Smooth muscle cell (in vitro differentiated cells): ENCODE data around the gene ZFHX3. TPM values are rescaled to one million over a fixed set of nuclear protein-coding genes. Genes with fewer than 3 reads are reported as not detected.

Experiments
- DNase-seq: peaks from one replicate; lab custom pipeline; 2025; ENCODE audit not compliant: unreplicated experiment; lab: John Stamatoyannopoulos, UW
- H2AFZ ChIP-seq: fragments of 200-600 bp; sonication (generic); 2 replicates; pipeline ENCODE4 v1.6.0; 2016; ENCODE audit warnings: antibody characterized with exemption, low read depth, mild to moderate bottlenecking
- H3F3A ChIP-seq: fragments of 200-600 bp; sonication (generic); 2 replicates; pipeline ENCODE4 v1.6.0; 2017; ENCODE audit warnings: antibody characterized with exemption, low read depth
- H3K27ac ChIP-seq: fragments of 200-600 bp; sonication (generic); 2 replicates; pipeline ENCODE4 v1.5.1; 2016; ENCODE audit warnings: low read depth, mild to moderate bottlenecking
- H3K27me3 ChIP-seq: fragments of 200-600 bp; sonication (generic); 2 replicates; pipeline ENCODE4 v1.6.1; 2016; ENCODE audit warnings: low read depth, mild to moderate bottlenecking
- H3K36me3 ChIP-seq: fragments of 200-600 bp; sonication (generic); 2 replicates; pipeline ENCODE4 v1.5.1; 2016; ENCODE audit warnings: low read depth
- H3K4me1 ChIP-seq: fragments of 200-600 bp; sonication (generic); 2 replicates; pipeline ENCODE4 v1.5.1; 2016; ENCODE audit warnings: low read depth
- H3K4me2 ChIP-seq: fragments of 200-600 bp; sonication (generic); 2 replicates; pipeline ENCODE4 v1.6.0; 2016; ENCODE audit warnings: mild to moderate bottlenecking
- H3K4me3 ChIP-seq: fragments of 200-600 bp; sonication (generic); 2 replicates; pipeline ENCODE4 v1.5.1; 2016; ENCODE audit warnings: mild to moderate bottlenecking
- H3K79me2 ChIP-seq: fragments of 200-600 bp; sonication (generic); 2 replicates; pipeline ENCODE4 v1.6.0; 2016; ENCODE audit warnings: low read depth, mild to moderate bottlenecking
- H3K9ac ChIP-seq: fragments of 200-600 bp; sonication (generic); 2 replicates; pipeline ENCODE4 v1.6.0; 2016; ENCODE audit warnings: low read depth
- H3K9me3 ChIP-seq: fragments of 200-600 bp; sonication (generic); replicated peaks from 2 replicates; pipeline ENCODE4 v1.5.1; 2016; ENCODE audit warnings: low read depth
- H4K20me1 ChIP-seq: fragments of 200-600 bp; sonication (generic); 2 replicates; pipeline ENCODE4 v1.6.0; 2016; ENCODE audit warnings: low read depth
- WGBS: methylation state at CpG from one replicate; pipeline ENCODE4 v1.1.7; 2016; ENCODE audit warnings: low lambda C conversion rate; 5-methylcytosine and 5-hydroxymethylcytosine counted together
- polyA plus RNA-seq: library from polyadenylated mRNA; unstranded; fragments of >200 nt; fragmentation: Nextera tagmentation; extraction: Ambion mirVana; gene quantifications from 2 replicates; pipeline ENCODE4 v1.2.1, GENCODE V29; 2016
- total RNA-seq: library from RNA; depleted of rRNA; stranded (reverse); fragments of >200 nt; gene quantifications from 2 replicates; pipeline ENCODE4 v1.2.3, GENCODE V29; 2014
- TF ChIP-seq, protein P1 (sequence below): fragments of 200-600 bp; sonication (generic); IDR thresholded peaks from 2 replicates; pipeline ENCODE4 v1.5.1; 2017; ENCODE audit warnings: borderline replicate concordance, mild to moderate bottlenecking, antibody characterized with exemption; ENCODE audit not compliant: insufficient read depth, poor library complexity, severe bottlenecking

Gene ZFHX3
- total and polyA plus RNA-seq, 2 experiments from 2014 or later, result 3.1 to 9.8 TPM

GRCh38 chr16:72876221-72876620, 171.7 kb downstream of the ZFHX3 start:
- Histone ChIP-seq H3K9ac (peak overlapping the region; percentile 89), H4K20me1 (peaks cover 20% of the 10 kb centered on the region), H3K27me3 (no peaks in the 10 kb centered on the region), H3K27ac (peak overlapping the region; percentile 98), H3K4me1 (peaks cover 17% of the 10 kb centered on the region), H3K36me3 (no peaks in the 10 kb centered on the region), H3K79me2 (peaks cover 12% of the 10 kb centered on the region), H2AFZ (no peak overlapping the region), H3F3A (peaks cover 19% of the 10 kb centered on the region), H3K4me3 (no peak overlapping the region), H3K9me3 (no peaks in the 10 kb centered on the region), H3K4me2 (peak overlapping the region; percentile 73)
- WGBS, result 52% methylated on average over 8 of the region's 8 CpGs
- TF ChIP-seq, protein P1, sequence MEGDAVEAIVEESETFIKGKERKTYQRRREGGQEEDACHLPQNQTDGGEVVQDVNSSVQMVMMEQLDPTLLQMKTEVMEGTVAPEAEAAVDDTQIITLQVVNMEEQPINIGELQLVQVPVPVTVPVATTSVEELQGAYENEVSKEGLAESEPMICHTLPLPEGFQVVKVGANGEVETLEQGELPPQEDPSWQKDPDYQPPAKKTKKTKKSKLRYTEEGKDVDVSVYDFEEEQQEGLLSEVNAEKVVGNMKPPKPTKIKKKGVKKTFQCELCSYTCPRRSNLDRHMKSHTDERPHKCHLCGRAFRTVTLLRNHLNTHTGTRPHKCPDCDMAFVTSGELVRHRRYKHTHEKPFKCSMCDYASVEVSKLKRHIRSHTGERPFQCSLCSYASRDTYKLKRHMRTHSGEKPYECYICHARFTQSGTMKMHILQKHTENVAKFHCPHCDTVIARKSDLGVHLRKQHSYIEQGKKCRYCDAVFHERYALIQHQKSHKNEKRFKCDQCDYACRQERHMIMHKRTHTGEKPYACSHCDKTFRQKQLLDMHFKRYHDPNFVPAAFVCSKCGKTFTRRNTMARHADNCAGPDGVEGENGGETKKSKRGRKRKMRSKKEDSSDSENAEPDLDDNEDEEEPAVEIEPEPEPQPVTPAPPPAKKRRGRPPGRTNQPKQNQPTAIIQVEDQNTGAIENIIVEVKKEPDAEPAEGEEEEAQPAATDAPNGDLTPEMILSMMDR, result no peak
- DNase-seq, result no peak

DNA sequence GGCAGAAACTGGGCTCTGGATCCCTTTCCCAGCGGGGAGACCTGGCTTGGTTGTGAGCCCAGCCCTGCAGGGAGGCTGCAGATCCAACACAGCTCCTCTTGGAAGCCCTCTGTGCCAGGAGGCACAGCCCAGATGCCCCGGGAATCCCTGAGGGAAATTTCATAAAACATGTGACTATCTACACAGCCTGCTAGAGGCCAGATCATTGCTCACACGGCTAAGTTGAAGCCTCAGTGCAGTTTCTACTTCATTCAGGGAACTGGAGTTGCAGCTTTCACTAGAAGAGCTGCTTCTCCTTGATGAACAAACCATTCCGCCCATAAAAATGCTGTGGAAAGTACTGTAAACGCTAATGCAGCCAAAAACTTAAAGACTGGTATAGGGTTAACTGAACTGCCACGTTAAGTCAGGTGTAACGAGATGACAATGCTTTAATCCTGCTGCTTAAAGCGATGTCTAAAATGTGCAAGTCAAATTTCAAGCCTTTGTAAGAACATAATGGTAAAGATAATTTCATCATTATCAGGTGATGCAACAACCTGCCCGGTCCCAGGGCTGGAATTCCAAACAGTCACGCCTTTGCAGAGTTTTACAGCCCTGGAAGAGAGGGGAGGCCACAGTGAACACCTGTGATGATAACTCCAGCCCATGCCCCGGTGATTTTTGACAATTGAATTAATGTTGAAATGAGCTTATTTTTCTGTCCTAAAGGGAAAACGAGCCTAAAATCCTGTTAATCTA, 172.5 kb downstream of the ZFHX3 start:
- DNase-seq, result no peak
- 61% methylated on average over 12 of the region's 12 CpGs for WGBS
- peaks cover 6% of the 10 kb centered on the region for H3K79me2 ChIP-seq
- H3K4me1 ChIP-seq, result peaks cover 17% of the 10 kb centered on the region
- TF ChIP-seq, protein P1, result no peak
- no peak overlapping the region for H3K4me3 ChIP-seq
- H3K4me2 ChIP-seq, result peak overlapping the region; percentile 73
- H4K20me1 ChIP-seq, result peaks cover 13% of the 10 kb centered on the region
- peaks cover 19% of the 10 kb centered on the region for H3F3A ChIP-seq
- H3K9ac ChIP-seq, result no peak overlapping the region
- no peaks in the 10 kb centered on the region for H3K27me3 ChIP-seq
- H3K9me3 ChIP-seq, result no peaks in the 10 kb centered on the region
- H2AFZ ChIP-seq, result no peak overlapping the region
- peak overlapping the region; percentile 98 for H3K27ac ChIP-seq
- no peaks in the 10 kb centered on the region for H3K36me3 ChIP-seq

DNA sequence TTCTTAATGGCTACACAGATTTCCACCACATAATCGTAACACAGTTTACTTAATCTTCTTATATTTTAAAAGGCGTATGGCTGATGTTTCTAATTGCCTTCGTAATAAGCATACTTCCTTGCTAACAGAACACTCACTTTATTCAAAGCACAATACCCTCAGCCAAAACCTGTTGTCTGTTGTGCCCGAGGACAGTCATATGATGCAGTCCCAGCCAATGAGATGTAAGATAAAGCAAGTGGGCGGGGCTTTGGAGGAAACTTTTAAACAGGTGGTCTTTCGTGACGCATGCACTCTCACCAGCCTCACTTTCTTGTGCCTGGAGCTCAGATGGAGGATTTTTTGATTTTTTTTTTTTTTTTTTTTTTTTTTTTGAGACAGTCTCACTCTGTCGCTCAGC, 174.1 kb downstream of the ZFHX3 start:
- Histone ChIP-seq H2AFZ (no peak overlapping the region), H3K4me2 (no peak overlapping the region), H3K4me1 (peaks cover 17% of the 10 kb centered on the region), H3K4me3 (no peak overlapping the region), H3K9me3 (no peaks in the 10 kb centered on the region), H3K27me3 (no peaks in the 10 kb centered on the region), H3K36me3 (no peaks in the 10 kb centered on the region), H3K27ac (no peak overlapping the region), H3K9ac (no peak overlapping the region), H3F3A (peaks cover 14% of the 10 kb centered on the region), H3K79me2 (peaks cover 6% of the 10 kb centered on the region), H4K20me1 (peaks cover 12% of the 10 kb centered on the region)
- DNase-seq, result no peak
- TF ChIP-seq, protein P1, result no peak
- 98% methylated on average over 7 of the region's 8 CpGs for WGBS

DNA sequence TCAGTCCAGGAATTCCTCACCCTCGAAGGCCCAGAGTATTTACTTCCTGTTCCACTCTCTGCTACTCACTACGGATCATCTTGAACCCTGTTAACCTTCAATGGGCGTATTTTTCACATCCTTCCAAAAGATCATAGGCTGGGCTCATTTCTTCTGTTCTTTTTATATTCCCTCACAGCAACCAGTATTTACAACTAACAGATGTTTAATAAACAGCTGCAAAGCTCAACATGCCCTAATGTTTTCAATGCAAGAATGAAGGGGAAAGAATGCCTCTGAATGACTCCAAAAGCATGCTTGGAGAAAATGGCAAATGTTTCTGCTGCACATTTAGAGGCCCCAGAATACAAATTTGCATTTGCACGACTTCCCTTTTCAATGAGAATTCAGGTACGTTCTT, 174.9 kb downstream of the ZFHX3 start:
- Histone ChIP-seq H3K36me3 (no peaks in the 10 kb centered on the region), H3K27me3 (no peaks in the 10 kb centered on the region), H3K4me3 (no peak overlapping the region), H4K20me1 (peaks cover 5% of the 10 kb centered on the region), H3K9me3 (no peaks in the 10 kb centered on the region), H2AFZ (no peak overlapping the region), H3K9ac (no peak overlapping the region), H3K79me2 (peaks cover 6% of the 10 kb centered on the region), H3K4me2 (no peak overlapping the region), H3K27ac (no peak overlapping the region), H3K4me1 (peaks cover 15% of the 10 kb centered on the region), H3F3A (peaks cover 8% of the 10 kb centered on the region)
- TF ChIP-seq, protein P1, result no peak
- DNase-seq, result no peak
- 91% methylated on average over 5 of the region's 5 CpGs for WGBS
